AG04449 (cell line): Measurements from ENCODE around the gene PRPF31.

Experiments used
- CTCF ChIA-PET: fragments of 350-600 bp; formaldehyde crosslinking; extraction: SDS; loops from one replicate; lab custom pipeline; 2021; ENCODE audit warnings: antibody characterized with exemption; lab: Yijun Ruan, JAX
- POLR2A ChIA-PET: fragments of 400-600, 350-600 bp; formaldehyde crosslinking; extraction: SDS; loops from one replicate; lab custom pipeline; 2020; ENCODE audit warnings: antibody characterized with exemption, inconsistent platforms; lab: Yijun Ruan, JAX
- DNase-seq: peaks from one replicate; pipeline ENCODE4 v3.0.0-alpha.2; 2010; ENCODE audit warnings: low read depth, low spot score
- H3K4me3 ChIP-seq: 2 replicates; pipeline ENCODE4 v1.5.1; 2011; ENCODE audit warnings: low read depth, mild to moderate bottlenecking, control low read depth, low read length
- CTCF ChIP-seq: IDR thresholded peaks from one replicate; pipeline ENCODE4 v1.5.1; 2011; ENCODE audit warnings: mild to moderate bottlenecking, moderate library complexity, low read length, control low read depth, inconsistent platforms; ENCODE audit not compliant: insufficient read depth; ENCODE audit errors: missing control alignments

The PRPF31 gene

GRCh38 chr19:54179921-54180461, 64.4 kb downstream of the PRPF31 start:
- ChIA-PET CTCF (interaction anchor here (1.4 to 1.9 kb wide), 2 partner anchors 9 to 11 kb away, joined by 3 to 7 read pairs; partner anchors contain the start of gene MBOAT7), POLR2A (interaction anchor here (0.8 kb wide), 1 partner anchor 29 kb away, joined by 3 read pairs; no protein-coding TSS in a partner anchor)
- H3K4me3 ChIP-seq = no peak overlapping the region
- no peak for DNase-seq
- TF ChIP-seq CTCF = peak; percentile 34

- no peak for TF ChIP-seq CTCF
- H3K4me3 ChIP-seq = no peak overlapping the region
- CTCF ChIA-PET = interaction anchor here (1.4 to 1.9 kb wide), 2 partner anchors 9 to 12 kb away, joined by 3 to 7 read pairs; partner anchors contain the start of gene MBOAT7
- POLR2A ChIA-PET = no interaction called here
- no peak for DNase-seq
Observed at GRCh38 chr19:54180691-54181091, 65.1 kb downstream of the PRPF31 start.
